A673 (cell line): ENCODE data around the gene MICU1.

Experiments
- CTCF ChIP-seq: fragments of 300-800, 200-600 bp; sonication (generic); conservative IDR thresholded peaks from 2 replicates; pipeline ENCODE4 v1.5.1; 2017; ENCODE audit warnings: low read depth, mild to moderate bottlenecking, antibody characterized with exemption, low read length, moderate library complexity, mixed read lengths
- EZH2 ChIP-seq: fragments of 200-600 bp; sonication (generic); IDR thresholded peaks from 2 replicates; pipeline ENCODE4 v1.6.1; 2017; ENCODE audit warnings: borderline replicate concordance, low read depth, mild to moderate bottlenecking, mixed read lengths, antibody characterized with exemption, low read length; ENCODE audit not compliant: poor library complexity, severe bottlenecking

DNA sequence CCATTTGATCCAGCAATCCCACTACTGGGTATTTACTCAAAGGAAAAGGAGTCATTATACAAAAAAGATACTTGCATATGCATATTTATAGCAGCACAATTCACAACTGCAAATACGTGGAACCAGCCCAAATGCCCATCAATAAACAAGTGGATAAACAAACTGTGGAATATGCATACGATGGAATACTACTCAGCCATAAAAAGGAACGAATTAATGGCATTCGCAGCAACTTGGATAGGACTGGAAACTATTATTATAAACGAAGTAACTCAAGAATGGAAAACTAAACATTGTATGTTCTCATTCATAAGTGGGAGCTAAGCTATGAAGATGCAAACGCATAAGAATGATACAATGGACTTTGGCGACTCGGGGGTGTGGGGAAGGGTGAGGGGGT, 108.6 kb downstream of the MICU1 start:
- TF ChIP-seq CTCF, result no peak
- TF ChIP-seq EZH2, result no peak
